NCI-H69 (cell line): Measurements from ENCODE around the gene CACNA1A.
A peak's percentile ranks its signal among the peaks of the same experiment; 100 is the strongest.
"Not testable (repeated sequence)": the region's sequence is repeated elsewhere in the genome, so short reads cannot be mapped to it uniquely, and the experiment has no call there.

Experiments
- DNase-seq: peaks from one replicate; lab custom pipeline; 2025; lab: John Stamatoyannopoulos, UW

CACNA1A gene

DNA sequence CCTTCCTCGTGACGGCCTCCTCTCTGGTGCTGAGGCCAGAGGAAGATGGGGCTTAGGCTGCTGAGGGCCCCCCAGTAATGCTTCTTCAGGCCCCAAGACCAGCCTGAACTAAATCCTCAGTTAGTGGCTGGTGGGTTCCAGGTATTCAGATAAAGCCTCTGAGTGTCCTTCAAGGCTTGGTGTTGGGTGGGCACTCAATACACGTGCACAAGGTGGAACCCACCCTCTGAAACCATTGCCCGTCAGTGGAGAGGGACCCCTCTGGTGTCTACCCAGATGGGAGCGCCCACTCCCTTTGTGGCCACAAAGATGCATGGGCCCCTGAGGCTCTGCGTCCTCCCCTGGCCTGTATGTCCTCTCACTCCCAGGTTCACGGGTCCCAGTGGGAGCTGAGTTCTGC lies 277.0 kb downstream of the CACNA1A start:
- DNase-seq, result no peak

DNA sequence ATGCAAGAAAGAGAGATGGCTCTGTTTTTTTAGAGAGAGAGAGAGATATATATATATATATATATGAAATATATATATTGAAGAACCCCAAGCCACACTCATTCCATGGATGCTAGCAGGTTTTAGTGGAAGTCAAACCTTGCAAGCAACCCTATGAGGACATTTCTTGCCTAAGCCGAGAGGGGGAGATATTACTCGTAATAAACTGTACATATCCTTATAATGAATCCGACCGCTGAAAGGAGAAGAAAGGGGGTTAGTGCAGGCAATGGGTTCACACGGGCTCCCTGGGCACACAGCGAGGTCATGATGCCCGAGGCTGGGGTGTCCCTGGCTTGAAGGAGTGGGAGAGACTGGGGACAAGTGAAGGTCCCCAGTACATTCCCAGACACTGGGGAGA lies 277.7 kb downstream of the CACNA1A start:
- DNase-seq, result no peak

DNA sequence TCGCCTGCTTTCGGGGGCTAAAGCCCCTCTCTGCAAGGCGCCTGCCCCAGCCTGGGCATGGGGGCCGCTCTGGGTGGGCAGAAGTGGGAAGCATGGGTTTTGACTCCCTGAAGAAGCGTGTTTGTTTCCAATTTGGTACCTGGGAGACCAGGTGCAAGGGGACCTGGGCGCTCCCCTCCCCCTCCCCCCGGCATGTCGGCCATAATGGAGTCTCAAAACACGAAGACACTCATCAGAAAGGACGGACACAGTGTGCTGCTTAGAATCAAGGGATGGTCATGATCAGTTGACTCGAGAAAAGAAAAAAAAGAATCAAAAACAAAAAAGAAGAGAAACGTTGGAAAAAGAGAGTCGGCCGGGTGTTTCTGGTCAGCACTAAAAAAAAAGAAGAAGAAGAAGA lies 279.3 kb downstream of the CACNA1A start:
- DNase-seq, result no peak

DNA sequence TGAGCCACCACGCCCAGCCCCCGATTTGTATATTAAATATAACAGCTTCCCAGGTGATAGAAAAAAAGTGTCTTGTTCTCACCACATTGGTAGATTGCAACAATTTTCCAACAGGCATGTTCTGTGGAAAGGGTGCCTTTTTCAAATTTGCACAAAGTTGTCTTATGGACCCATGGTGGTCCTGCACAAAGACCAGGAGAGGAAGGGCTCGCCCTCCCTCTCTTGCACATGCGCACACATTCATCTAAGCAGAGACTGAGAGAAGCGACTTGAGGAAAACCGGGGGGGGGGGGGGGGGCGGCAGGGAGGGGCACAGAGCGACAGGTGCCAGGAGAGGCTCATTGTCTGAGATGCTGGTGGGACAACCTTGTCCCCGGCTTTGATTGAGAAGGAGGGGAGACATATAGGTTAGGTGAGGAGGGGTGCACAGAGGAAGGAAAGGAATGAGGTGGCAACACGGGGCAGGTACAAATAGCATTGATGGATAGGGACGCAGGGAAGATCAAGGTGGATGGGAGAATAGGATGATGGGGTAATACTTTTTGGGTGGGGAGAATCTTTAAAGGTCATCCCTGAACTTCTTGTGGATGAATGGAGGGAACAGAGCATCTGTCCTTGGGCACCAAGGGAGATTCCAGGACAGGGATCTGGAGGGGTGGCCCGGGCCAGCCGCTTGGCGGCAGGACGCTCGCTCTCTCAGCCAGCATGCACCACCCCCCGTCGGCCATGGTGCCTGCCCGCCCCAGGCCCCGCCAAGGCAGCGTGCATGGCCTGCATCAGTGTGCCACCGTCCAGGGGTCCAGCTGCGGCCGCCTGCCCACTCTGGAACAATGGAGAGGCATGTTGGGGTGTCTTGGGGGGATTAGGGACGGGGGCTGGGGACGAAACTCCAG lies 280.1 kb downstream of the CACNA1A start:
- no peak for DNase-seq

DNA sequence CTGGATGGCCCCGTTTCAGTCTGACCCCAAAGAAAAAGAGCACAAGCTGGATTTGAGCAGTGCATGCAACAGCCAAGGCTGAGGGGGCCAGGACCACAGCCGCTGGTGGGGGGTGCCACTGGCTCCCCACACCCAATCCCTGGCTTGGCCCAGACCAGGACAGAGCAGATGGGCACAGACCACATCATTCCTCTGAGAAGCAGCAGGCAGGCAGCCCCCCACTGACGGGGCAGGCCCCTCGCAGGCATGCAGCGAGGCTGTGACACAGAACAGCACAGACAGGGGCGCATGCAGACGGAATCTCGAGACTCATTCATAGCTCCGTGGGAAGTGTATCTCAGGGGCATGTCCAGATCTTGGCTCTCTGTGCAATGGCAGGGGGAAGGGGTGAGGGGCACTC lies 281.2 kb downstream of the CACNA1A start:
- DNase-seq, result no peak

DNA sequence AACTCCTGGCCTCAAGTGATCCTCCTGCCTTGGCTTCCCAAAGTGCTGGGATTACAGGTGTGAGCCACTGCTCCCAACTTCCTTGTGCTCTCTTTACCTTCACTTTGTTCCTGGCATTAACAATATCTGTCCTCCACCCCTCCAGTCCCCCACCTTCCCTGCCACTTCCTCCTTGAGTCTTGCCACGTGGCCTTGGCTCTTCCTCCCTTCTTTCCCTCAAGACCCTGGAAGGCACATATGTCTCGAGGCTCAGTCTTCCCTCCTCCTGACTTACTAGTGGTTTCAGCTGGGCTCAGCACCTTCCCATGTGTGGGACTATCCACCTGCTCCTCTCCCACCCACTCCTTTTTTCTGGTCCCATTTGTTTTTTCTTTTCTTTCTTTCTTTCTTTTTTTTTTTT lies 285.4 kb downstream of the CACNA1A start:
- DNase-seq, result no peak

DNA sequence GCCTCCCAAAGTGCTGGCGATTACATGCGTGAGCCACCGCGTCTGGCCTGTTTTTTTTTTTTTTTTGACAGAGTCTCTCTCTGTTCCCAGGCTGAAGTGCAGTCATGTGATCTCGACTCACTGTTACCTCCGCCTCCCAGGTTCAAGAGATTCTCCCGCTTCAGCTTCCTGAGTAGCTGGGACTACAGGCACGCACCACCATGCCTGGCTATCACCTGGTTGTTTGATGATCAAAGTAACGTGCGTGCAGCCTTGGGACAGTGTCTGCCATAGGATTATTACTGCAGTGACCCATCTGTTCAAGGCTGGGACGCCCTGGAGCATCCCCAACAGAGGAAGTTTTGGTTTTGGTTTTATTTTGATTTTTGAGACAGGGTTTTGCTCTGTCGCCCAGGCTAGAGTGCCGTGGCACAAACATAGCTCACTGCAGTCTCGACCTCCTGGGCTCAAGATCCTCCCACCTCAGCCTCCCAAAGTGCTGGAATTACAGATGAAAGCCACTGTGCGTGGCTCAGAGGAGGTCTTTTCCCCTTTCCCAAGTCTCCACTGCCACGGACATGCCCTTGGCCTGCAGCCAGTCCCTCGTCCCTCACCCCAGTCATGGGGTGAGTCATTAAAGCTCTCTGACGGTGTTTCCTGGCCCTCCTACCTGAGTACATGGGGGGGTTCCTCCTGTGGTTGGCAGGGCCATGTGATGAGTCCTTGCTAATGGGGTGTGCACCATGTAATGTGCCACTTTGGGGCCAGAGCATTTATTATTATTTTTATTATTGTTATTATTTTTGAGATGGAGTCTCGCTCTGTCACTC lies 290.5 kb downstream of the CACNA1A start:
- no peak for DNase-seq

DNA sequence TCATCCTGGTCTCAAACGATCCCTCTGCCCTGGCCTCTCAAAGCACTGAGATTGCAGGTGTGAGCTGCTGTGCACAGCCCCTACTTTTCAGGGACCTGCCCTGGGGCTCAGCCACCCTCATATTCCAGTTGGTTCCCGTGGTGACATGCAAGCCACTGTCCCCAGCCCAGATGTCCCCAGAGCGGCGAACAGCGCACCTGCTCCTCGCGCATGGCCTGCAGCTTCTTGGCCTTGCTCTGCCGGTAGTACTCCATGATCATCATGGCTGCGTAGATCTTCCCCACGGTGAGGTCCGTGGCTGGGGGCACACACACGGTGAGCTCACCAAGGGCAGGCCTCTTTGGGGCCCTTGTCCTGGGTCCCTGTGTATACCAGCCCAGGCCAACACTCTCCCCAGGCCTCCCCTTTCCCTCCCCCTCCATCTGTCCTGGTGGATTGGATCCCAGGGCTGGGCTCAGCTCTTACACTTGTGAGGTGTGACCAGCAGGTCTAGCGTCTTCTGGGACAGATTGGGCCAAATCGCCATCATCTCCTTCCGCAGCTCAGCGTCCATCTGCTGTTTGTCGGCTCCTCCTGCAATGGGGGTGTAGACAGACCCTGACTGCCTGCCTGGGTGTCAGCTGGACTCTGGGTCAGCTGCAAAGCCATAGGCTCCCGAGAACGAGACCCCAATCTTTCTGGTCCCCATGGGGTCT lies 292.1 kb downstream of the CACNA1A start:
- no peak for DNase-seq

DNA sequence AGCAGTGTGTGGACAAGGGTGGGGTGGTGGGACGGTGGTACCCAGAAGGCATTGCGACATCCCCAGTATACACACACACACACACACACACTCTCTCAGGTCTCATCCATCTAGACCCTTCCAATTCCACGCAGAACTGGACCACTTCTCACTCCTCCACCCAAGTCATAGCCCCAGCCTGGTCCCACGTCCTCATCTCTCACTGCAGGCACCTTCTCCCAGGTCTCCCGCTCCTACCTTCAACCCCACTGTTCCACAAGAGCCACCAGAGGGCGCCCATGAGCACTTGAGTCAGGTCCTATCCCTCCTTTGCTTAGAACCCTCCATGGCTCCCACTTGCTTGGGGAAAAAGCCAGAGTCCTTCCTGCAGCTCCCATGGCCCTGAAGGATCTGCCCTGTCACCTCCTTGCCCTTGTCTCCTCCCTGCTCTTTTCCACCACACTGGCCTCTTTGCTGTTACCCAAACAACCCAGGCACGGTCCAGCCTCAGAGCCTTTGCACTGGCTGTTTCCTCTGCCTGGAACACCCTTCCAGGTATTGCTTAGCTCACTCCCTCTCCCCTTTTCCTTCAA lies 293.4 kb downstream of the CACNA1A start:
- peak; percentile 78 for DNase-seq

DNA sequence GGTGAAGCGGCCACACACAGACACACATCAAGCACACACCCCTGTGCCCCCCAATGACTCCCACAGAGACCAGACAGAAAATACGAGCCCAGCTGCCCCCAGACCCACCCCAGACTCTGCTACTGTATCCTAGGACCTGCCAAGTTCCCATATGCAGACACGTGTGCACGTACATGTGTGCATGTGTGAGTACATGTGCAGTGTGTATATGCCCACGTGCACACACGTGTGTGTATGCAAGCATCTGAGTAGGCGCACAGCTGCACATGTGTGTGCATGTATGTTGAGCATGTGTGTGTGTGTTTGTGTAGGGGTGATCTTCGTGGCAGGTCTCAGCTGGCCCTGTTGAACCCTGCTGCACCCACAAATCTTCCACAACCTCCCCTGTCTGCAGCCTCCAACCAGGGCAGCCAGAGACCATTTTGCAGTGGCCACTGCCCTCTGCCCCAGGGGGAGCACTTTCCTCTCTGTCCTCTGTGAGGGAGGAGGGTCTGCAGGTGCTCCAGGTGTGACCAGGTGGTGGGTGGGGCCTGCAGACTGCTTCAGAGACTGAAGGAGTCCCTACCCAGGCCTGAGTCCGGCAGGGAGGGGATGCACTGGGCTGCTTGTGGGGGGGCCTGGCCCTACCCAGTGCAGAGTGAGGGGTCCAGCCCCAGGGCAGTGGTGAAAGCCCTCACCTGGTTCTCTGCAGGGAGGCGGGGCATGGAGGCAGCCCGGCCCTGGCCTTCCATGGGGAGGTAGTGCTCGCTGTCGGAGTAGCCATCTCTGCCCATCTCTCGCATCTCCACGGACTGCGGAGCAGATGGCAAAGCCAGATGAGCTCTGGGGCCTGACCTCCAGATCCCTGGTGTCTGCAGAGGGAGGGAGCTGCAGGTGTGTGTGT lies 294.6 kb downstream of the CACNA1A start:
- no peak for DNase-seq

DNA sequence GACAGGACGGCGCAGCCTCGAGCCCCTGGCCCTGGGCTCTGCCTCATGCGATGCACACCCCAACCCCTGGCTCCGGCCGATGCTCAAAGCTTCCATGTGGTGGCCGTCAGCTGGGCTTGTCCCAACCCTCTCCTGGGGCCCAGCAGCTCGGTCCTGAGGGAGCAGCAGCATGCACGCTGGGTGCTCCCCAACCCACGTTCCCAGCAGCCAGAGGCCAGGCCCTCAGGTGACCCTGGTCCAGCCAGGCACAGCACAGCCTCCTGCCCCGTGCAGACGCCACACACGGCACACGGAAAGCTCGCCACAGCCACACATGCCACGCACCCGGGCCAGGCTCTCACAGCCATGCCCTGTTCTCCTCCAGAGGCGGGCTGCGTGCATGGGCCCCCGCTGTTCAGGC lies 295.3 kb downstream of the CACNA1A start:
- DNase-seq, result no peak

DNA sequence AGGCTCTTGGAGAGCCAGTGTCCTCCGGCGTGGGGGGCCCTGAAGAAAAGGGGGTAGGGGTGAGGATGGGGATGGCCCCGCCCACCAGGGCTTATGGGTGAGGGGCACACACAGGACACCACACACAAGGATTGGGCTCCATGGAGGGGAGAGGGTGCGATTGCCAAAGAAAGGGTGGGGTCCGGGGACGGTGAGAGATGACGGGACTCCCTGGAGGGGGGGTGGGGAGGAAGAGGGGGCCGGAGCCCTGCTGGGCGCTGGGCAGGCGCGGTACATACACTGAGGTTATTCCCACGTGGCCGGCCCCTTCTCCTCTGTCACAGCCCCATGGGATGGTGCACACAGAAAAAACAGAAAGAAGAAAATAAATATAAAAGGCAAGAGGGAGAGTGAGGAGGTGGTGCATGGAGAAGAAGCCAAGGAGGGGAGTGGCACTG lies 295.9 kb downstream of the CACNA1A start:
- DNase-seq, result no peak

DNA sequence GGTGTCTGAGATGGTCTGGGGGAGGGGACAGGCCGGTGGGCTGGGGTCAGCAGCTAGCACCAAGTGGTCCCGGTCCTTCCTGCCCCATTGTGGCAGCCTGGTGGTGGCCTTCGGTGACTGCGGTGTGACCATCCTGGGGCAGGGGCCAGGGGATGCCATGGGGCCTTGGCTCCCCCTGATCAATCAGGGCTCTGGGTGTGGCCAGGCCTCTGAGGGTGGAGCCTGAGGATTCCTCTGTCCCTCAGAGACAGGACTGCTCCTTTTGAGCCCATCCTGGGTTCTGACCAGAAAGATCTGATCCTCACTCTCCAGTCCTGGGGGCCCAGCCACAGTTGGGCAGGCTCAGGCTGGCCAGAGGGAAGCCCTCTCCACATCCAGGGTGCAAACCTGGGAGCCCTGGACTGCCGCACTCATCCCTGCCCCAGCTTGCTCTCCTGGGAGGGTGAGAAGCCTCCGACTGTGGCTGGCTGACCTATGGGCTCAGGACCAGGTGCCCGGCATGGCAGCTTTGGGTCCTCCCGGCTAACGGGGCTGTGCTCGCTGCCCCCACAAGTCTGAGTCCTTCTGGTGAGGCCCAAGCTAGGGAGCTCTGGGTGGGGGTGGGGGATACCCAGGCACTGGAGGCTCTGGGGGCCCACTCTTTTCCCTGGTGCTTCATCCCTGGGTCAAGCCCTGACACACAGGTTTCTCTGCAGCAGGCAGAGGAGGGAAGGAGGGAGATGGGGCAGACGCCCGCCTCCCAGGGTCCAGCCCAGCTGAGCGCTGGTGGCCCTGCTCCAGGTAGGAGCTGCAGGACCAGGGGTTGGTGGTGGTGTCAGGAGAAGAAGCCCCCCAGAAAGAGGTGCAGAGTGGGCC lies 296.6 kb downstream of the CACNA1A start:
- DNase-seq, result no peak

DNA sequence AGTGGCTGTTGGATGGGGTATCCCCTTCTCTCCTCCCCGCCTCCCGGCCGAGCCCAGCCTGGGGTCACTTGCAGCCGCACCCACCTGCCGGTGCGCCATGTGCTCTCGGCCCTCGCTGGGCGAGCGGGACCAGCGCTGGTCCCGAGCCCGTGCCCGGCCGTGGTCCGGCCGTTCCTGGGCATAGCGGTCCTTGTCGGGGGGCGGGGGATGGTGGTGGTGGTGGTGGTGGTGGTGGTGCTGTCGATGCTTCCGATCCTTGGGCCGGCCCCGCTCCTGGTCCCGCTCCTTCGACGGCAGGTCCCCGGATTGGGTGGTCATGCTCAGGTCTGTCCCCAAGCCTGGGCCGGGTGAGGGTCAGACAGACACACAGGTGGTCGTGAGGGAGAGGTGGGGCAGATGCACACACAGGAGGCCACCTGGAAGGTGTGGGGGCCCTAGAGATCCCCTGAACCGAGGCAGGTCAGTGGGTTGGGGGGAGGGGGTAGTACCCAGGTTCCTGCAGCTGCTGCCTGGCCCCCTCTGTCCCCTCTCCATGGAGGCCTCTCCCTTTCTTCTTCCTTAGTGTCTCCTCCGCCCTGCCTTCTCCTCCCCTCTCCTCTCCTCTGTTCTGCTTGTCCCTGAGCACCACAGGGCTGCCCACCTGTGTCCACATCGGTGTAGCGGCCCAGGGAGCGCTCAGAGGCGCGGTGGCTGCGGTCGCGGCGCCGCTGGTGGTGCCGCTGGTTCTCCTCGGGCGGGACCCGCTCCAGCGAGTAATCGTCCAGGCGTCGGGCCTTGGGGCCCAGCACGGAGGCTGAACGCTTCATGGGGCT lies 297.4 kb downstream of the CACNA1A start:
- no peak for DNase-seq

DNA sequence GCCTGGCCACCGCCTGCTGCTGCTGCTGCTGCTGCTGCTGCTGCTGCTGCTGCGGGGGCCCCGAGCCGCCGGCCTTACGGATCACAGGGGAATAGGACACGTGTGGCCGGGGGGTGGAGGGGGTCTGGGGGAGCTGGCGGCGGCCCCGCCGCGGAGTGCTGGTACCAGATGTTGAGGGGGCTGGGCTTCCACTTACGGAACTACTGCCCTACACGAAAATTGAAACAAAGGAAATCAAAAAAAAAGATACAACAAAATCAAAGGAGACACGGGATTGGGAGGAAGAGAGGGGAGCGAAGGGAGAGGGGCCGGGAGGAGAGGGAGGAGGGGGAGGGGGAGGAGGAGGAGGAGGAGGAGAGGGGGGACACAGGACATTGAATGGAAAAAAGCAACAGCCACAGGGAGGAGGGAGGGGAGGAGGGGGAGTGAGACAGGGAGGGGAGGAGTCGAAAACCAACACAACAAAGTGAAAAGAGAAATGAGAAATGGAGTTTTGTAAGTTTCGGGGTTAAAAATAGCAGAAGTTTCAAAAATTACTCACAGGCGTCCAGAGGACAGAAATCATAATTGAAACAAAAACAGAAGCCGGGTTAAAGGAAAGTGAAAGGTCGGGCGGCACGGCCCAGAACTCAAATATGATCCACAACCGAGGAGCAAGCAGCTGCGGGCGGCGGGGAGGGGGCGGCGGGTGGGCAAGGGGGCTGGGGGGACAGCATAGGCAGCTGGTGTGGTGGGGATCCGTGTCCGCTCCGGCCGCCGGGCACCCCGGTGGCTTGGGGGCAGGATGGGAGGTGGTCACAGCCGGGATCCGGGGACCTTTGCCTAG lies 298.2 kb downstream of the CACNA1A start:
- no peak for DNase-seq

DNA sequence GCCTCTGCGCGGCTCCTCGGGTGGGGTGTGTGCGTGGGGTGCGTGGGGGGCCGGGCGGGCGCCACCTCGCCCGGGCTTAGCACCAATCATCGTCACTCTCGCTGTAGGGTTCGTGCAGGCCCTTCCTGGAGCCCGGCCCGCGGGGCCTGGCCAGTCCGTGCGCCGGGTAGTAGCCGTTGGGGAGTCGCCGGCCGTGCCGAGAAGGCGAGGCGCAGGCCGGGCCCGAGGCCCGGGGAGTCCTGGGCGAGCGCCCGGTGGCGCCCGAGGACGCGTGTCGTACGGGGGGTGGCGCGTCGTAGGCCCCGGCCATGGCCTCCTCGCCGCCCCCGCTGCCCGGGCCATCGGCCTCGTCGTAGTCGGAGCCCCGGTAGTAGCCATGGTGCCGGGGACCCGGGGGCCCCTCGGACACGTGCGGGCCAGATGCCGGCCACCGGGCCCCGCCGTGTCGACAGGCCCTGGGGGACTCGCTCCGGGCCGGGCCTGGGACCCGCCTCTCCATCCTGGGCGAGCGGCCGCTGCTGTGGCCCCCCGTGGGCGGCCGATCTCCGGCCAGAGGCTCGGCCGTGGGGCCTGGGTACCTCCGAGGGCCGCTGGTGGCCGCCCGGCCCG lies 298.9 kb downstream of the CACNA1A start:
- no peak for DNase-seq

DNA sequence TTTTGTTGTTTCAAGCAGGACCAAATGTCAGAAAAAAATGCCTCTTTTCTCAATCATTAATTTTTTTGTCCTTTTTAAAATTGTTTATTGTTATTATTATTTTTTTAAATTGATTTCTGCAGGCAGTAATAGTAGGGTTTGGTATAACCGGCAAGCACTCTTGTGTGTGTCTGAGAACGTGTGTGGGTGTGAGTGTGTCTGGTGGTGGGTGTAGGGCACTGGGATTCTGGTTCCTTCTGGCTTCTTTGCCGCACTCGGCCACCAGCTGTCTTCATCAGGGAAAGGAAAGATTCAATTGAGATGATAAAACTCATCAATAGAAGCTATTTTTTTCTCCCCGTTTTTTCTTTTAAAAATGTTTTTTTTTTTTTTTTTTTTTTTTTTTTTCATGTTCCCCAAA lies 299.7 kb downstream of the CACNA1A start:
- DNase-seq, result no peak

DNA sequence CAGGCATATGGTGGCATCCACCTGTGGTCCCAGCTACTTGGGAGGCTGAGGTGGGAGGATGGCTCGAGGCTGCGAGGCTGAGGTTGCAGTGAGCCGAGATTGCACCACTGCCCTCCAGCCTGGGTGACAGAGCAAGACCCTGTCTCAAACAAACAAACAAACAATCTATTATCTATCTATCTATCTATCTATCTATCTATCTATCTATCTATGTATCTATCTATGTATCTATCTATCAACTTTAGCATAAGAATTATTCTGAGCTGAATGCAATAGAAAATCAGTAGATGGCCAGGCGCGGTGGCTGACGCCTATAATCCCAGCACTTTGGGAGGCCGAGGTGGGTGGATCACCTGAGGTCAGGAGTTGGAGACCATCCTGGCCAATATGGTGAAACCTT lies 304.2 kb downstream of the CACNA1A start:
- not testable (repeated sequence) for DNase-seq
